Measurements from ENCODE around the gene FOXP2.
"Not testable (repeated sequence)": the region's sequence is repeated elsewhere in the genome, so short reads cannot be mapped to it uniquely, and the experiment has no call there.

FOXP2 gene

GRCh38 chr7:114504586-114504985, 90.0 kb downstream of the FOXP2 start:
- no peak for DNase-seq

GRCh38 chr7:114507381-114507780, 92.8 kb downstream of the FOXP2 start:
- no peak for DNase-seq

- DNase-seq = no peak
Measured at GRCh38 chr7:114508086-114508485, 93.5 kb downstream of the FOXP2 start.

- not testable (repeated sequence) for DNase-seq
Measured at GRCh38 chr7:114510824-114511223, 96.2 kb downstream of the FOXP2 start.

- no peak for DNase-seq
Measured at GRCh38 chr7:114519240-114519639, 104.6 kb downstream of the FOXP2 start.

GRCh38 chr7:114522081-114522480, 107.5 kb downstream of the FOXP2 start:
- DNase-seq = no peak

GRCh38 chr7:114527589-114527988, 113.0 kb downstream of the FOXP2 start:
- no peak for DNase-seq

- DNase-seq = no peak
Measured at GRCh38 chr7:114530057-114530611, 115.5 kb downstream of the FOXP2 start.

- no peak for DNase-seq
Measured at GRCh38 chr7:114531326-114531725, 116.7 kb downstream of the FOXP2 start.

GRCh38 chr7:114533131-114533530, 118.5 kb downstream of the FOXP2 start:
- no peak for DNase-seq

GRCh38 chr7:114534953-114535352, 120.3 kb downstream of the FOXP2 start:
- DNase-seq = no peak

- no peak for DNase-seq
Measured at GRCh38 chr7:114539575-114539974, 125.0 kb downstream of the FOXP2 start.

GRCh38 chr7:114540291-114540690, 125.7 kb downstream of the FOXP2 start:
- no peak for DNase-seq

- not testable (repeated sequence) for DNase-seq
Measured at GRCh38 chr7:114547346-114547745, 132.7 kb downstream of the FOXP2 start.

- no peak for DNase-seq
Measured at GRCh38 chr7:114548081-114548980, 133.7 kb downstream of the FOXP2 start.

GRCh38 chr7:114554781-114555537, 140.3 kb downstream of the FOXP2 start:
- no peak for DNase-seq

GRCh38 chr7:114567416-114567815, 152.8 kb downstream of the FOXP2 start:
- DNase-seq = no peak

GRCh38 chr7:114569220-114569619, 154.6 kb downstream of the FOXP2 start:
- no peak for DNase-seq

- DNase-seq = no peak
Measured at GRCh38 chr7:114574384-114574783, 159.8 kb downstream of the FOXP2 start.

- DNase-seq = no peak
Measured at GRCh38 chr7:114575098-114575497, 160.5 kb downstream of the FOXP2 start.

- not testable (repeated sequence) for DNase-seq
Measured at GRCh38 chr7:114580963-114581362, 166.3 kb downstream of the FOXP2 start.

- no peak for DNase-seq
Measured at GRCh38 chr7:114588506-114588905, 173.9 kb downstream of the FOXP2 start.

- no peak for DNase-seq
Measured at GRCh38 chr7:114589436-114589835, 174.8 kb downstream of the FOXP2 start.

GRCh38 chr7:114590298-114590697, 175.7 kb downstream of the FOXP2 start:
- no peak for DNase-seq

All from GOT3 (cell line).